ENCODE results near the gene PSG2.
A peak's percentile ranks its signal among the peaks of the same experiment; 100 is the strongest.
"Not testable (repeated sequence)": the region's sequence is repeated elsewhere in the genome, so short reads cannot be mapped to it uniquely, and the experiment has no call there.

PSG2 gene

GRCh38 chr19:43105496-43105895, 23.0 kb upstream of the PSG2 start:
- DNase-seq = no peak
- H3K27ac ChIP-seq = no peak overlapping the region
- peaks cover 16% of the 10 kb centered on the region for H3K9me3 ChIP-seq (ENCODE audit: severe bottlenecking)
- no peak overlapping the region for H3K4me3 ChIP-seq (ENCODE audit: low read depth, low read length)
- no peak for TF ChIP-seq CTCF (IDR thresholded peaks at IDR 0.05; ENCODE audit: low read depth, low read length)
- H3K36me3 ChIP-seq = no peaks in the 10 kb centered on the region
- no peaks in the 10 kb centered on the region for H3K27me3 ChIP-seq (ENCODE audit: insufficient read depth, low read depth, severe bottlenecking)

DNA sequence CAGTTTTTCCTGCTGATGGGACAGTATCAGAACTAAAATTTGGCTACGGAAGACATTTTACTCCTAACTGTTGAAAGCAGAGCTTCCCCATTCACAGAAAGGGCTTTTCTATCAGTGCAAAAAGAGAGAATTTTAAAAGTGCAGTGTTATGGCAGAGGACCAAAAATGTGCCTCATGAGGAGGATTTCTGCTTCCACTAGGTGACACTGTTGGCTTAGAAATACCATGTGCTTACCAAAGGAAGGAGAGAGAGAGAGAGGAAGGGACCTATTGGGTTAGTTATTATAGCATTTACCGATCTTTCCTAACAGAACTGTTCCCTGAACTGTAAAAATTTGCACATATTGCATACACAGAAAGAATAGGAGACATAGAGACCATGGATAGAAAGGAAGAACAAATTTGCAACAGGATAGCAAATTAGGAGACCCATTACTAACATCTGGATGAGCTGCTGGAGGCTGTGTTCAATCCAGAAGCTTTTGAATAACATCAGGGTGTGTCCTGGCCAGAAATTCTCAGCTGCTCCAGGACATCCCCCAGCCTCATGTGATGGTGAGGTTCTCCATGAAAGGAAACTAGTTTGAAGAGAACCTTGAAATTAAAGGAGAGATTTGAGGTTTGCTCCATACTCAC, 21.8 kb upstream of the PSG2 start:
- H3K4me3 ChIP-seq (ENCODE audit: low read depth, low read length); H3K27me3 ChIP-seq (ENCODE audit: insufficient read depth, low read depth, severe bottlenecking); H3K27ac ChIP-seq; DNase-seq; H3K36me3 ChIP-seq: not testable (repeated sequence)
- 0 out of 2 replicates have a peak, but pooled peaks have one; percentile 16 for TF ChIP-seq CTCF (IDR thresholded peaks at IDR 0.05; ENCODE audit: low read depth, low read length)
- H3K9me3 ChIP-seq (ENCODE audit: severe bottlenecking) = peaks cover 16% of the 10 kb centered on the region

DNA sequence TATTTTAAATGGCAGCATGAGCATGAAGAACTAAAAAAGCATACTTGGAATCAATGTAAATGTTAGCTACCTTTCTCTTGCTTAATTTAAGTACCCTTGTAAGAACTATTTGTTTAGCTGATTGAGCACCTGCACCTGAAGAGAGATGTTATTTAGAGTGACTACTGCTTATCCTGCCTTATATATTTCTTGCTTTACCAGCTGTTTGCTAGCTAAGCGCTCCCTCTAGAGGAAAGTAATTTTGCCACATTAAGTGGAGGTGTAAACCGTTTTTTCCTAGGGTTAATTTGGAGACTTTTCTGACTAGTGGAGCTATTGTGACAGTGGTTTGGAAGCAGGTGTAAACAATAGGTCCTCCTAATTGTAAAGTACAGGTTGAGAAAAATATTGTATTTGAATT, 19.4 kb upstream of the PSG2 start:
- Histone ChIP-seq H3K27ac (no peak overlapping the region), H3K36me3 (no peaks in the 10 kb centered on the region), H3K4me3 (ENCODE audit: low read depth, low read length) (no peak overlapping the region), H3K9me3 (ENCODE audit: severe bottlenecking) (peaks cover 16% of the 10 kb centered on the region), H3K27me3 (ENCODE audit: insufficient read depth, low read depth, severe bottlenecking) (peaks cover 2% of the 10 kb centered on the region)
- no peak for TF ChIP-seq CTCF (IDR thresholded peaks at IDR 0.05; ENCODE audit: low read depth, low read length)
- no peak for DNase-seq

DNA sequence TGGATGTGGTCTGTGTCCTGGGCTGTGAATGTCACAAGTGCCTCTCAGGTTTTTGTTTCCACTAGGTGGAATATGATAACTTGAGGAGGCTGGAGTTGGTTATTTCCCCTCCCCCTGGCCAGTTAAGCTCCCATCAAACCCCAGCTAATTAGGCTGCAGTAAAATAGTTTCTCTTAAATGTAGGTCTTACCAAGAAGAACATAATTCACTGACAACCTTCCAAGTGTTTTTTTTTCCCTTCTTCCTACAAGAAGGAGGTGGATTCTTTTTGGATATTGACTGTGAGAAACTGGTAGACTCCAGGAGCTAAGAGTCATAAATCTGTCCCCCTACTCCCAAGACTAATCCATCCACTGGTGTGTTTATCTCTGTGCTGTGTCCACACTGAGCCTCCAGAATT, 15.9 kb upstream of the PSG2 start:
- not testable (repeated sequence) for DNase-seq; H3K9me3 ChIP-seq (ENCODE audit: severe bottlenecking); H3K27ac ChIP-seq; H3K4me3 ChIP-seq (ENCODE audit: low read depth, low read length); H3K36me3 ChIP-seq
- H3K27me3 ChIP-seq (ENCODE audit: insufficient read depth, low read depth, severe bottlenecking) = peaks cover 14% of the 10 kb centered on the region

GRCh38 chr19:43087702-43088340, 5.3 kb upstream of the PSG2 start:
- H3K9me3 ChIP-seq (ENCODE audit: severe bottlenecking) = not testable (repeated sequence)
- peak; percentile 64 for DNase-seq

DNA sequence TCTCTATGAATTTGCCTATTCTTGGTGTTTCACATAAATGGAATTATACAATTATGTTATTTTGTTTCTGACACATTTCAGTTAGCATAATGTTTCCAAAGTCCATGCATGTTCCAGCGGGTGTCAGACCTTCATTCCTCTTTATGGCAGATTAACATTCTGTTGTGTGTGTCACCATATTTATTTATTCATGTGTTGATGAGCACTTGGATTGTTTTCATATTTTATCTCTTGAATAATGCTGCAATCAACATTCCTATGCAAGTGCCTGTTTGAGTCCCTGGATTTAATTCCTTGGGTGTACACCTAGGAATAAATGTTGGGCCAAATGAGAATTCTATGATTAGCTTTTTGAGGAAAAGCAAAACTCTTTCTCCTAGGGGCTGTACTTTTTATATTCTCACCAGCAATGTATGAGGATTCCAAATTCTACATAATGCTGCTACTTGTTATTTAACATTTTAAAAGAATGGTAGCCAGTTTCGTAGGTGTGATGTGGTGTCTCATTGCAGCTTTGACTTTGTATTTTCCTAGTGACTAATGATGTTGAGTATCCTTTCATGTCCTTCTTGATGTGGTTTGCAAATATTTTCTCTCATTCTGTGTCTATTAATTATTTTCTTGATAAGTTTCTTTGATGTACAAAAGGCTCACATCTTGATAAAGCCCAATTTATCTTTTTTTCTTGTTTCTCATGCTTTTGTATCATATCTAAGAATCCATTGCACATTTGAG, 3.5 kb upstream of the PSG2 start:
- not testable (repeated sequence) for H3K36me3 ChIP-seq; H3K9me3 ChIP-seq (ENCODE audit: severe bottlenecking); H3K27me3 ChIP-seq (ENCODE audit: insufficient read depth, low read depth, severe bottlenecking); H3K27ac ChIP-seq; H3K4me3 ChIP-seq (ENCODE audit: low read depth, low read length); DNase-seq

More at GRCh38 chr19:43087702-43088340, 5.3 kb upstream of the PSG2 start:
- not testable (repeated sequence) for H3K36me3 ChIP-seq; H3K27ac ChIP-seq; H3K4me3 ChIP-seq (ENCODE audit: low read depth, low read length); H3K27me3 ChIP-seq (ENCODE audit: insufficient read depth, low read depth, severe bottlenecking)
- TF ChIP-seq CTCF (IDR thresholded peaks at IDR 0.05; ENCODE audit: low read depth, low read length) = peak; percentile 49
